Measurements from ENCODE around the gene ZNRD2.

Gene ZNRD2

GRCh38 chr11:65588199-65589054, 18.1 kb downstream of the ZNRD2 start:
- DNase-seq (ENCODE audit: low read depth in 2 of 2): no peak

- DNase-seq (ENCODE audit: low read depth in 2 of 2): no peak
These were observed 19.4 kb downstream of the ZNRD2 start for GRCh38 chr11:65589444-65590239.

GRCh38 chr11:65590240-65590738, 20.0 kb downstream of the ZNRD2 start:
- no peak for DNase-seq (ENCODE audit: low read depth in 2 of 2)

GRCh38 chr11:65591939-65592857, 21.9 kb downstream of the ZNRD2 start:
- DNase-seq (ENCODE audit: low read depth in 2 of 2): no peak

- DNase-seq (ENCODE audit: low read depth in 2 of 2): no peak
These were observed 22.7 kb downstream of the ZNRD2 start for GRCh38 chr11:65592858-65593517.

GRCh38 chr11:65593518-65594414, 23.5 kb downstream of the ZNRD2 start:
- DNase-seq (ENCODE audit: low read depth in 2 of 2): no peak

GRCh38 chr11:65595131-65595530, 24.9 kb downstream of the ZNRD2 start:
- DNase-seq (ENCODE audit: low read depth in 2 of 2): no peak

- DNase-seq (ENCODE audit: low read depth in 2 of 2): no peak
These were observed 25.4 kb downstream of the ZNRD2 start, which contains the start of gene KCNK7 for GRCh38 chr11:65595543-65596281. Gene KCNK7, minus strand, starts transcription at chr11:65595800. Its CDS starts 28 bp downstream, at chr11:65595772.

GRCh38 chr11:65596520-65596919, 26.2 kb downstream of the ZNRD2 start:
- no peak for DNase-seq (ENCODE audit: low read depth in 2 of 2)

- DNase-seq (ENCODE audit: low read depth in 2 of 2): no peak
These were observed 28.0 kb downstream of the ZNRD2 start for GRCh38 chr11:65598258-65598699.

- no peak for DNase-seq (ENCODE audit: low read depth in 2 of 2)
These were observed 29.1 kb downstream of the ZNRD2 start for GRCh38 chr11:65599216-65599954.

- no peak for DNase-seq (ENCODE audit: low read depth in 2 of 2)
These were observed 29.6 kb downstream of the ZNRD2 start for GRCh38 chr11:65599955-65600246.

GRCh38 chr11:65604258-65604657, 34.0 kb downstream of the ZNRD2 start:
- DNase-seq (ENCODE audit: low read depth in 2 of 2): no peak

- DNase-seq (ENCODE audit: low read depth in 2 of 2): peak; percentile 94
These were observed 36.8 kb downstream of the ZNRD2 start for GRCh38 chr11:65606876-65607613.

GRCh38 chr11:65607614-65608426, 37.5 kb downstream of the ZNRD2 start:
- no peak for DNase-seq (ENCODE audit: low read depth in 2 of 2)

- DNase-seq (ENCODE audit: low read depth in 2 of 2): no peak
These were observed 39.0 kb downstream of the ZNRD2 start for GRCh38 chr11:65609229-65609628.

- DNase-seq (ENCODE audit: low read depth in 2 of 2): no peak
These were observed 39.4 kb downstream of the ZNRD2 start for GRCh38 chr11:65609665-65610064.

Data from fibroblast of skin of left quadriceps (primary cell).